ENCODE measurements around the gene CFH.
"Not testable (repeated sequence)": the region's sequence is repeated elsewhere in the genome, so short reads cannot be mapped to it uniquely, and the experiment has no call there.

The CFH gene

DNA sequence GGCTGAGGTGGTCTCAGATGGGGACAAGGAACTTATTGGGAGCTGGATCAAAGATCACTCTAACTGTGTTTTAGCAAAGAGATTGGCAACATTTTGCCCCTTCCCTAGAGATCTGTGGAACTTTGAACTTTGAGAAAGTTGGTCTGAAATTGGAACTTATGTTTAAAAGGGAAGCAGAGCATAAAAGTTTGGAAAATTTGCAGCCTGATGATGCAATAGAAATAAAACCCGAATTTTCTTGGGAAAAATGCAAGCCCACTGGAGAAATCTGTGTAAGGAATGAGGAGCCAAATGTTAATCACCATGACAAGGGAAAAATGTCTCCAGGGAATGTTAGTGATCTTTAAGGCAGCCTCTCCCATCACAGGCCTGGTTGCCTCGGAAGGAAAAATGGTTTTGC is 17.2 kb downstream of the CFH start:
- no peak for DNase-seq

DNA sequence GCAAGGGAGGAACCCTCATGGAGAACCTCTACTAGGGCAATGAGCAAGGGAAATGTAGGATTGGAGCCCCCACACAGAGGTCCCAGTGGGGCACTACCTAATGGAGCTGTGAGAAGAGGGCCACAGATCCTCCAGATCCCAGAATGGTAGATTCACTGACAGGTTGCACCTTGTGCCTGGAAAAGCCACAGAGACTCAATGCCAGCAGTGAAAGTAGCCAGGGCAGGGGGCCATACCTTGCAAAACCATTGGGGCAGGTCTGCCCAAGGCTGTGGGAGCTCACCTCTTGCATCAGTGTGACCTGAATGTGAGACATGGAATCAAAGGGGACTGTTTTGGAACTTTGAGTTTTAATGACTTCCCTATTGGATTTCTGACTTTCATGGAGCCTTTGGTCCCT is 17.9 kb downstream of the CFH start:
- DNase-seq: no peak

DNA sequence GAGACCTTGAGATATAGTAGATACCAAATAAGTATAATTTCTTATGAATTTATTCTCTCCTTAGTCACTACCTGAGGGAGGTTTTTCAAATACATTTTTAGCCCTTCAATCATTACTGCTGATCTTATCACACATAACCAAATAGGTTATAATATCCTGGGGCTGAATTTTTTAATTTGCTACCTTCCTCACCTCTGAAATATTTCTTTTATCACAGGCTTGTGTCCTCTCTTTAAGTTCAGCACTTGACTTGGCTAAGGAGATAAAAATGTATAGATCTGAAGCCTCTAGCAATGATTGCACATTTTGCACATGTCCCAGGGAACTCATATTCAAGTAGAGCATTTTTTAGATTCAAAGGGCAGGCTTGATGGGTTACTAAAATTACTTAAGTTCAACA is 23.1 kb downstream of the CFH start:
- no peak for DNase-seq

DNA sequence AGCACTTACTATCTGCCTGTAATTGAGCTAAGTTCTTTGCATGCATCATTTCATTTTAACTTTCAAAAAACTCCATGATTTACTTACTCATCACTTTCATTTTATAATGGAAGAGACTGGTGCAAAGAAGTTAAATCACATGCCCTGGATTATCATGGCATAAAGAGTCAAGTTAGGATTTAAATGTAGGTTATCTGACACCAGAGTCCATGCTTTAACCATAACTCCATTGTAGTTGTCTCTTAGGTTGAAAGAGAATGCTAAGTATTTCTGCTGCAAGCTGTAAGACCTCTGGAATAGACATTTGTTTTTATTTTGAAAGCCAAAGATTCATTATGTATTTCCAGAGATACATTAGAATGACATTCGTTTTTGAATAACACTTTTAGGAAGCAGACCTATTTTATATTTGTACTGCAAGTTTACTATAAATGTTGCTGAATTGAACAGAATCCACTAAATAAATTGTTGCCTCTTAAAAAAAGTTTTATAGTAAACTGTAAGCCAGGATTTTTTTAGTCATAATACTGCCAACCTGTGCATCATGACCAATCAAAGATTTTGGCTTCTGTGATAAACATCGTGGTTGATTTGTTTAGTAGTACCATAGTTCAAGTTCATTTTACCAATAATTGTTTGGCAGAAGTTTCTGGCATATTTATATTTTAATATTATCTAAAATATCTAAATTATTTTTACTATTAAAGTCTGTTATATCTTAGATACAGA is 26.1 kb downstream of the CFH start:
- DNase-seq: no peak

DNA sequence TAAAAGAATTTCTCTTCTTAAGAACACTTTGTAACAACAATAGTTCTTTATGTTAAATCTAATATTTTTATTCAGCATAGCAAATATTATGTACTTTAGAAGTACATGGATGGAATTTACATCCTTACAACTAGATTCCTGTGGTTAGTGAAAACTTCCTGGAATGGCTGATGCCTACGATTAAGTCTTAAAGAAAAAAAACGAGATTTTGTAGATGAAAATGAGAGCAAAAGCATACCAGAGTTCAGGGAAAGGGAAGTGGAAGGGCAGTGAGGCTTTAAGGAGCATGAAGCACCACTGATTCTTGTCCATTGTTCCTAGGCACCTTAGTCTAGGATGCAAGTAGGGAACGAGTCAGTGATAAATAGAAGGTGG is 26.7 kb downstream of the CFH start:
- no peak for DNase-seq

DNA sequence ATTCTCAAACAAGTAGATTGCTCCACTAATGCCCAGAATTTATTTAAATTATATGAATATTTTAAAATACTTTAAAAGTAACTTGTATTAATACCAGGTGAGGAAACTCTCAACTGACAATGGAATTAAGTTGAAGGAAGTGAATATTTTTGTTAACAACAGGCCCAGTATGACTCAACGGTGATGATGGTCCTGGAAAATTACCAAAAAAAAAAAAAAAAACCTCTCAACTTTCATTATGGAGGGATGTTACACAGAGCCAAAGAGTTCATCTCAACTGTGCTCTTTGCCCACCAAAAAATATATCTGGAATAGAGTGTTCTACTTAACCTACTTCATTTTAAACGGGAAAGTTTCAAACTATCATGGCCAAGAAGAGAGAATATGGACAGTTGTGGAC is 28.3 kb downstream of the CFH start:
- DNase-seq: no peak

DNA sequence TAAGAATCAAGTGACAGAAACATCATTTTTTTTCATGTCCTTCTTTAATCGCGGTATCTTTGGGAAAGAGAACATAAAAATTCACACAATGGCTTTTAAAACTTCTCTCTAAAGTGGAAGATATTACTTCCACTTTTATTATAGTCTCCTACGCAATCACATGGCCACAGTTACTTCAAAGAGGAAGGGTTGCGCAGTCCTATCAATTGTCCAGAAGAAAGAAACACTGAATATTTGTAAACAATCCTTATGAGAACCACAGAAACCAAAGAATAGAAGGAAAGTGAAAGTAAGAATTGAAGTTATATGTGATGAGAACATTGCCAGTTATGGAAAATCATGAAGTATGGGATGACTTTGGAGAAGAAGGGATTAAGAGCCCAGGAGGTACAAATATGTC is 32.6 kb downstream of the CFH start:
- DNase-seq: no peak

DNA sequence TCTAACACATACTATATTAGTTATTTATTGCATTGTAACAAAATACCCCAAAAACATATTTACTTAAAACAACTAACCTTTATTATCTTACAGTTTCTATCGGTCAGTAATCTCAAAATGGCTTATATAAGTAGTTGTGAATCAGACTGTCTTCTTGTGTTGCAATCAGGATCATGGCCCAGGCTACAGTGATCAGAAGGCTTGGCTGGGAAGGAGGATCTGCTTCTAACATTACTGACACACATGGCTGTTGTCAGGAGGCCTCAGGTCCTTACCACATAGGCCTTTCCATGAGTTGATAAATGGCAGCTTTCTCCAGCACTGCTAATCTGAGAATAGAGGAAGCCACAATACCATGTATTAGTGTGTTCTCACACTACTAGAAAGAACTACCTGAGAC is 33.7 kb downstream of the CFH start:
- DNase-seq: no peak

DNA sequence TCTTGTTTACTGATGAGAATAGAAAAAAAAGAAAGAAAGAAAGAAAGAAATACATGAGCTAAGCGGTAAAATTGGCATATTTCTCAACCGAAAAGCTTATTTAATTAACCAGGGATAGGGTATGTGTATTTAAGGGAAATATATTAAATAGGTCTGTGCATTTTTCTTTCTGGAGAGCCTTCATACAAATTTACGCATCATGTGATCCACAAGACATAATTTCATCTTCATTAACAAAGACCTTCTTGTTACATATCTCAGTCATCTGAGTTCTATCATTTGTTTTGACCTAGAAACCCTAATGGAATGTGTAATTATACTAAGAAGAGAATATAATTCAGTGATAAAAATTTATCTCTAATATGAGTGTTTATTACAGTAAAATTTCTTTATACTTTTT is 37.2 kb downstream of the CFH start:
- no peak for DNase-seq

DNA sequence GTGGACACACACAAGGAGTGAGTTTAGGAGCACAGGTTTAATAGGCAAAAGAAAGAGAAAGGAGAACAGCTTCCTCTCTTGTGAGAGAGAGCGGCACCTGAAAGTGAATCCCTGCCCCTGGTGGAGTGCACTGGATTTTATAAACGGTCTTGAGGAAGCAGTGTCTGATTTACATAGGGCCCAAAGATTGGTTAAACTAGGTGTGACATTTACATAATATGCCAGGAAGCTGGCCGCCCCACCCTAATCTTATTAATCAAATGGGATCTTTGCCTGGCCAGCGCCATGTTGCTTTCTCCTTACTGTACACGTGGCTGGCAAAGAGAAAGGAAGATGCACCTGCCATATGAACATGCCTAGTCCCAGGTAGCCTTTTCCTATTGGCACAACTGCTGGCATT is 38.7 kb downstream of the CFH start:
- DNase-seq: no peak

DNA sequence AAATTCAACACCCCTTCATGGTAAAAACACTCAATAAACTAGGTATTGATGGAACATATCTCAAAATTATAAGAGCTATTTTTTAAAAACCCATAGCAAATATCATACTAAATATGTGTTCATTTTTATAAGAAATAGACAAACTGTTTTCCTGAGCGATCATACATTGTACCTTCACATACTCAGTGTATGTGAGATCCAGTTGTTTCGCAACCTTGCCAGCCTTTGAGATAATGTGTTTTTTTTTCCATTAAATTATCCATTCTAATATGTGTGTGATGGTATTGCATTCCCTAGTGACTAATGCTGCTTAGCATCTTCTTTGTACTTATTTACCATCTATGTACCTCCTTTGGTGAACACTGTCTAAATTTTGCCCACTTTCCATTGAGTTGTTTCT is 47.1 kb downstream of the CFH start:
- no peak for DNase-seq

DNA sequence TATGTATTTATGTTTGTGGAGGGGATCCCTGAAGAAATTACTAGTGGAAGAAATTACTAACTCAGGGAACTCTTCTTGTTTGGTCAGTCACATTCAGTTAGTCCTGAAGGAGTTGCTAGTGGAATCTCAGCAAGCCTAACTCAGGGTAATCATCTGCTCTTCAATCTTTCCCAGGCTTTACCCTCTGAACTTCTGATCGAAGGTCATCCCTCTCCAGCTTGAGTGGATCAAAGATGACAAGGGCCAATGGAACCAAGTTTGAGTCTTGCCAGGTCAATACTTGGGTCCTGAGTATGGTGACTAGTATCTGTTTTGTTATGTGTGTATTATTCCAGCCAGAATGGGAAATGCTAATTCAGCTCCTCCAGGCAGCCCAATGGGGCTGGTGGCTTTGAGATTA is 49.3 kb downstream of the CFH start:
- DNase-seq: no peak

DNA sequence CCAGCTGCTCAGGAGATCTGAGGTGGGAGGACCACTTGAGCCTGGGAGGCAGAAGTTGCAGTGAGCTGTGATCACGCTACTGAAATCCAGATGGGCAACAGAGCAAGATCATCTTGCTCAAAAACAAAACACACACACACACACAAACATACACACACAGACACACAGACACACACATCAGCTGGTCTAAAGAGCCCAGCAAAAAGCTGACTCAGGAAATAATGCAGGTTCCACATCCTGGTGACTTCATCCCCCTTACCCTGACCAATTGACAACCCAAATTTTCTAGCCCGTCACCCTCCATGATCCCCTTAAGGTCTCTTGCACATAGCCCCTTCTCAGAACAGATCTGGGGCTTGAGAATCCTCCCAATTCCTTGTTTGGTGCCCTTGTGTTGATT is 58.0 kb downstream of the CFH start:
- not testable (repeated sequence) for DNase-seq

DNA sequence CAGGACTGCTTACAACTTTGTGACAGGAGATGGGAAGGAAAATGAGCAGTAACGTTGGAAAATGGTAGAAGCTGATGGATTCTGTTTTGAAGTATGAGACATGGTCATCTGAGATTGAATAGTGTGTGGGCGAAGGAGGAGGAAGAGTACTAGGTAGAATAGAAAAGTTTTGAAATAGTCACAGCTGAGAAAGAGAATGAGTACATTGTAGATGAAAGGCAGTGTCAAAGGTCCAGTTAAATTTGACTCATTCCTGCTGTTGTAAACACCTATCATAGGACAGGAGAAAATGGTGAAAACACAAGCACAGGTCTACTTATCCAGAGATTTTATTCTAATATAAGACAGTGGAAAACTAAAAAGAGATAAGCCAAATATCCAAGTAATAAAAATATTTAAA is 66.0 kb downstream of the CFH start:
- DNase-seq: no peak

DNA sequence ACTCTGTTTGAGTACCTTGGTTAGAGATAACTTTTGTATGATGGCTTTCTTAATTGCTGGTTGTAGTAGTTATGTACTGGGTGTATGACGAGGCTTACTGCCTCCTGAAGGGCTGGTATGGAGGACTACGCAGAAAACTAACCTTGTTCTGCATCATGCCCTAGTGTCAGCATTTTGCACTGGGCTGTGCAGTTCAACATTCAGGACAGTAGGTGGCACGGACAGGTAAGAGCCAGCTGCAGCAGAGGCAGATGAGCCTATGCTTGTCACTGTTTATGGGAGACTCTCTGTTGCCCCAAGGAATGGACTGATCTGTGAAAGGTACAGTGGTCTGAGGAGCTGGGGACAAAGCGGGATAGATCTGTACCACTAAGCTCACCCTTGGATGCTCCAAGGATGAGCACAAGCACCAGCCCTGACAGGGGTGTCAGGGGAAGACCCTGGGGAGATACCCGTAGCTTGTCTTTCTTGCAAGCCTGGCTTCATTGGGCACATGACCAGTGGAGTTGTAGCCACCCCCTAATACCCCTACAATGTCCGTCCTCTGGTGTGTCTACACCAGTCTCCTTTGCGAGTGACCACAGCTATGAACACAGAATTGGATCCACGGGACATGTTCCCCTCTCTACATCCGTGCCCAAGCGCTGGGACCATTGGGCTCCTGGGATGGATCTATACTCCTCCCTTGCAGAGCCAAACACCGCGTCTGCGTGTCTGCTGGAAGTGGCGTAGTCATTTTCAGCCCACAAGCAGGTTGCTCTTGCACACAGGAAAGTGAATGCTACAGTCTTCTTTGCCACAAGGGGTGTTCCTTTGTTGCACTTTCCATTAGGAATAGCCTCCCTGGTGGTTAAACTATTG is 71.7 kb downstream of the CFH start:
- DNase-seq: peak; percentile 20

DNA sequence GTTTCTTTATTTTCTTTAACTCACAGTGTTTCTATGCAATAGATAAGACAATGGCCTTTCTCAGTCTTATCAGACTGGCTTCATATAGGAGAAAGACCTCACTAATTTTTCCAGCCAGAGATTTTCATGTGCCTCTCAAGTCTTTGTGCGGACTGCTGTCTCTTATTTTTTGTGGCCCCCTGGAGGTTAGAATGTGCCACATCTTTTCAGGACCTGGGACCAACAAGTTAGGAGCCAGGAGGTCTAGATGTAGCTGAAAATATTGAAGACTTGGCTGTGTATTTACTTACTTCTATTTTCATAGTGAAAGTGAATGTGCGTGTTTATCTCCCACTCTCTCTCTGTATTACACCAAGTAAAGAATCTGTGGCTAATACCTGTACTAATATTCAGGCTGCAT is 80.7 kb downstream of the CFH start:
- DNase-seq: no peak

DNA sequence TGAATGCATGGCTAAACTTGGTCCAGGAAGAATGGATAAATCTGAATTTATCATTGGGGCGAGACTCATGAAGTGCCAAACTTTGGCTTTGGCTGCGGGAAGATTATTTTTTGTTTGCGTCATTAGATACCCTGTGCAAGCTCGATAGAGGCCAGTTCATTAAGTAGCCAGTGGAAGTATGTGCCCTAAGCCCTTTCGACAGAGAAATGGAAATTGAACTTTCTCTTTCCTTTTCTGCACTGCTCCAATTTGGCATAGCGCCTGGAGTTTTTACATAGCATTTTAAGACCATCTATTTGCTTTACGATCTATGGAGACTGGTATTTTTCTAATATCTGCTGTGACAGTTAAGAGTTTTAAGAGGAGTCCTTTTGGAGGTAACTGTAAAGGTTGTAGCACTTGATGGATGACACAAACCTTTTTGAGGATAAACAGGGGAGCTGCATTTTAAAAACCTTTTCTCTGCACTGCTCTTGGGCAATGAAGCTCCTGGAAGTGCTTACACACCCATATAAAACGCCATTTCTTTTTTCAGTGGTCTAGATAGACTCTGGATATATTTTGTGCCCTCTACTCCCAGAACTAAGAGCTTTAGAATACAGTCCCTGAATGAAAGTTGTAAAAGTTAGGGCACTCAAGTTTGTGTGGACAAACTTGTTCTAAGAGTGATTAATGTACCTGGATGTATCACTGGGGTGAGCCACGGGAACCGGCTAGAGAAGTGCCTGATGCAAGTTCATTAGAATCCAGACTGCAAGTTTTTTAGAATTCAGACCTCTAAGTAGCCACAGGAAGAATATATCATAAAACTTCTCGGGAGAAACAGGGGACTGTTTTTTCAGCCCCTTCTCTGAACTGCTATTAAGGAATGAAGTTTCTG is 81.5 kb downstream of the CFH start:
- no peak for DNase-seq

DNA sequence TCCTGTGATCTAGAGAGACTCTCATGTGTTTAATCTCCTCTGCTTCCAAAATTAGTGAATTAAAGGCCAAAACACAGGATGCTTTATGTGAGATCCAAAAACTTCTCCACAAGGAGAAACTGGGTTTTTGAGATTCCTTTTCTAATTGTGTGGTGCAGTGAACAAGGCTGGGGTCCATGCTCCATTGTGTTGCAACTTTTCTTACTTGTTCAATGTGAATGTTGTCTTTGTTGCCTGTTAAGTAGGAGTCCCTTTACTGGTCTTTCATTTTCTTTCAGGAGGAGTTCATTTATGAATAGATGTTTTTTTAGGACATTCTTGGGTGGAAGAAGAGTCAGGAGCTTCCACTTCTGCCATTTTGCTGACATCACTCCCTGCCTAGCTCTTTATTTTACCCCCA is 82.2 kb downstream of the CFH start:
- DNase-seq: no peak

DNA sequence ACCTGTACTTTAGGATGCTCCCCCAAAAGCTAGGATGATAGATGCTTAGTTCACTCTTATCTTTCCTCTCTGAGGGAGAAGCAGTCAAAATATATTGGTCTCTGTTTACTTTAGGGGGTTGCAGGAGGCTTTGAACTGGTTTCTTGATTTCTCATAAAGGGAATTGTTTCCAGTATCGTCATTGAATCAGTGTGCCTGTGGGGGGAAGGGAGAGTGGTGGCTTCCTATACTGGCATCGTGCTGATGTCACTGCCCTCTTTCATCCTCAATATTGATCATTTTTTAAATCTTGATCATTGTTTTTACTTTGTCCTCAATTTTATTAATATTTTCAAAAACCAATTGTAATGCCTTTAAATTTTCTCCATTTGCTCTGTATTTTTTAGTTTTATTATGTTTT is 82.6 kb downstream of the CFH start:
- DNase-seq: no peak

DNA sequence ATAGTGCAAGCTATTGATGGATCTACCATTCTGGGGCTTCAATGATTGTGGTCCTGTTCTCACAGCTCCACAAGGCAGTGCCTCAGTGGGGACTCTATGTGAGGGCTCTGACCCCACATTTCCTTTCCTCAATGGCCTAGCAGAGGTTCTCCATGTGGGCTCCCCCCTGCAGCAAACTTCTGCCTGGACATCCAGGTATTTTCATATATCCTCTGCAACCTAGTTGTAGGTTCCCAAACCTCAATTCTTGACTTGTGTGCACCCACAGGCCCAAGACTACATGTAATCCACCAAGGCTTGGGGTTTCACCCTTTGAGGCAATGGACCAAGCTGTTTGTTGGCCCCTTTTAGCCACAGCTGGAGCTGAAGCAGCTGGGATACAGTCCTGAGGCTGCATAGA is 86.9 kb downstream of the CFH start:
- no peak for DNase-seq

DNA sequence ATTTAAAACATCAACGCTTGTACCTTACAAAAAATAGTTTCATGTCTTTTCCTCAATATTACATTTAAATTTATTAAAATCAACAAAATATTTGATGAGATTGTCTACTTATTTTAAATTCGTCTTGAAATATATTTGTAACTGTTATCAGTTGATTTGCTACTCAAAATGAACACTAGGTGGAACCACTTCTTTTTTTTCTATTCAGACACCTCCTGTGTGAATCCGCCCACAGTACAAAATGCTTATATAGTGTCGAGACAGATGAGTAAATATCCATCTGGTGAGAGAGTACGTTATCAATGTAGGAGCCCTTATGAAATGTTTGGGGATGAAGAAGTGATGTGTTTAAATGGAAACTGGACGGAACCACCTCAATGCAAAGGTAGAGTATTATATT is 91.4 kb downstream of the CFH start:
- not testable (repeated sequence) for DNase-seq

DNA sequence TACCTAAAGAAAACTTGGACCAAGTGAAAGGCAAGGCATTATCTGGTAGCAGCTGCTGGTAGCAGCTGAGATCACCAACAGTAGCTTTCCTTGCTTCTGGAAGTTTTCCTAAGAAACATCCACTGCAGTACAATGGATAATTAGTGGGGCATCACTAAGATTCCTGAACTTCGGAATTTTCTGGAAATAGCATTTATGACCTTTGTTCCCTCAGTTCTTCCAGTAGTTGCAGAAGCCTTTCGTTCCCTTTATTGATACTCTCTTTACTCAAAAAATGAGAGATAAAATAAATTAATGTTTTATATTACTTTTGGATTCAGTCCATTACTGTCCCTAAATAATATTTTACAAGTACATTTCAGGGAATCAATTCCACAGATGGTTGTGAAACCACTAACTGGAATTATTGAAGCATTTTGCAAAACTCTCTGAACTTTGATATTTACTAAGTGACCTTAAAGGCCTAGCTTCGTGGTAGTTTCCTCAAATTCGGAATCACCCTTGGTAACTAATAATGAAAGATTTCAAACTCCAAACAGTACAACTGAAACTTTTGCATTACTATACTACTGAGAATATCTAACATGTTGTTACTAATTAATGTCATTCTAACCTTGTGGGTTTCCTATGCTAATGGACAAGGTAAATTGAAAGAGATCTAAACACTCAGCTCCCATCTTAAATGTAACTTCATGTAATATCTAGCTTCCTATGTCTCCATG is 113.3 kb downstream of the CFH start:
- DNase-seq: not testable (repeated sequence)

DNA sequence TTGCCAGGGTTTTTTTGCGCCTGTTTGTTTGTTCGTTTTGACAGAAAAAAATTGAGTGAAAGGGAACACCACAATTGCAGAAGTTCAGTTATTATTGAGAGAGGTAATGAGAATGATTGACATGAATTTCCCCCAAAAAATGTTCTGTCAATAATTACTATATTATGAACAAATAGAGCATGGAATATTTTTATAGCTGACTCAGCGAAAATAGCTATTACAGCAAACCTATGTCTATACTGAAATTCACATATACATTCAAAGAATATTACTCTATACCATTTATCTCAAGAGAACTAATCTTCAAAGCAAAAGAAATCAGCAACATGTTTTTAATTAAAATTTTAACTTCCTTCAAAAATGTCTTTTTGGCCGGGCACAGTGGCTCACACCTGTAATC is 118.0 kb downstream of the CFH start:
- DNase-seq: not testable (repeated sequence)
